T-helper 17 cell (primary cell): ENCODE measurements around the gene ACAN. TPM values are rescaled to one million over a fixed set of nuclear protein-coding genes. Genes with fewer than 3 reads are reported as not detected.
A peak's percentile ranks its signal among the peaks of the same experiment; 100 is the strongest.

Experiments used
- ATAC-seq: fragments of 150-1000 bp; cut with Tn5 transposase; 2 replicates; pipeline ENCODE4 v1.10.0; 2021; ENCODE audit warnings: mild to moderate bottlenecking, moderate library complexity
- DNase-seq, 3 donors: peaks; one replicate each; pipeline versions ENCODE4 v3.0.0 to v3.0.0-alpha.2; 2020 to 2021
- H3K9me3 ChIP-seq: one replicate; pipeline ENCODE4 v1.7.0; 2013; ENCODE audit warnings: low read length, mild to moderate bottlenecking; ENCODE audit not compliant: control insufficient read depth, poor library complexity, severe bottlenecking
- H3K27ac Mint-ChIP-seq: one replicate; pipeline ENCODE4 v1.8.0; 2022; ENCODE audit warnings: mild to moderate bottlenecking, moderate library complexity, mixed read lengths
- H3K27me3 Mint-ChIP-seq: one replicate; pipeline ENCODE4 v1.8.0; 2022; ENCODE audit warnings: mixed read lengths
- H3K36me3 Mint-ChIP-seq: one replicate; pipeline ENCODE4 v1.8.0; 2022; ENCODE audit warnings: low read depth, mixed read lengths
- H3K4me1 Mint-ChIP-seq: one replicate; pipeline ENCODE4 v1.8.0; 2022; ENCODE audit warnings: mild to moderate bottlenecking, mixed read lengths
- H3K4me3 Mint-ChIP-seq: one replicate; pipeline ENCODE4 v1.8.0; 2022; ENCODE audit warnings: mild to moderate bottlenecking, moderate library complexity, mixed read lengths
- total RNA-seq, 4 donors: library from RNA in 2 of 4; stranded (reverse) in 2 of 4; gene quantifications; one replicate each; pipeline ENCODE4 v1.2.3 and lab custom pipeline; 2022 to 2026

ACAN gene
- total RNA-seq, 2 donors from 2014 or later, result not detected

DNA sequence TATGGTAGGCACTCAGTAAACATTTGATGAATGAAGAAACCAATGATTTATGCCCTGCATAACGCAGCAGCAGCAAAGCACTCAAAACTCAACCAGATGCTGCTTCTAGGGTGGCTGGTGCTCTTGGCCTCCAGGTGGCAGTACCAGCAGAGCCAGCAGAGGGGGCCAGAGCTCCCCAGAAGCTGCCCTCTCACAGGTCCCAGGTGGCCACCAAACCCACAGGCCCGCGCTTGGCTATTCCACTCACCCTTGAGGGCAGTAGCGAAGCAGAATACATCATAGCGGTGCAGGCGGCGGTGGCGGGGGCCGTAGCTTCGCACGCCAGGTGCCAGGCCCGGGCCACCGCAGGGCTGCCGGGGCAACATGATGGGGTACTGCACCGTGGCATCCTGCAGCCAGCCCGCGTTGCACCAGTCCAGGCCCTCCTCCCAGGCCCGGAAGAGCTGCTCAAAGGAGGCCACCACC, 75.5 kb downstream of the ACAN start:
- Mint-ChIP-seq H3K4me1 (peaks cover 8% of the 10 kb centered on the region), H3K27me3 (no peaks in the 10 kb centered on the region), H3K27ac (no peak overlapping the region), H3K4me3 (no peak overlapping the region), H3K36me3 (peaks cover 7% of the 10 kb centered on the region)
- no peaks in the 10 kb centered on the region for H3K9me3 ChIP-seq
- ATAC-seq, result peak; percentile 61
- peak in 1 of 3 donors; percentile 15 for DNase-seq

DNA sequence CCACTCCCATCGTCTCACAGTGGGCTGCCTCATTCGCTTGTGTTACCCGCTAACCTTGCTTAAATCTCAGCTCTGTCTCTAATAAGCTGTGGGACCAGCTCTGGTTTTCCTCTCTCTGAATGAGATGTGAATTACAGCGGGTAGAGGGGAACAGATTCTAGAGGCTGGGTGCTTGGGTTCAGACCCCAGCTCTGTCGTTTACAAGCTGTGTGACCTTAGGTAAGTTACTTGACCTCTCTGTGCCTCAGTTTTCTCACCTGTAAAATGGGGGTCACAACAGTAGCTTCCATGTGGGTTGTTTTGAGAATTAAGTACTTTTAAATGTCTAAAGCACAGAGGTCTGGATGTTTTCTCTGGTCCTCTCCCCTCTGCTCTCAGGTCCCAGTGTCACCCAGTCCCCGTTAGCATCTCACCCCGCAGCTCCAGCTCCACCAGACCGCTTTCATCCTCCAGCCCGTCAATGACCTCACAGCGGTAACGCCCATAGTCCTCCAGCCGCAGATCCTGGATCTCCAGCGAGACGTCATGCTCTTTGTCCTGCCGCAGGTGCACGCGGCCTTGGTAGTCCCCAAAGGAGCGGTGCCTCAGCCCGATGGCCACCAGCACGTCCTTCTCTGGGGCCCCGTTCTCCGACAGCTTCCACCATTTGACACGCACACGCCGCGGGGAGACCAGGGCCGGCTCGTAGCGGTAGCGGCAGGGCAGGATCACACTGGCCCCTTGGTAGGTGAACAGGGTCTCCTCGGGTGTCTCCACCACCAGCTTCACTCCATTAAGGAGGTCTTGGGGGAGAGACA, 77.9 kb downstream of the ACAN start:
- DNase-seq (no peak), ATAC-seq (no peak)
- no peak overlapping the region for H3K4me3 Mint-ChIP-seq
- H3K9me3 ChIP-seq, result no peaks in the 10 kb centered on the region
- H3K36me3 Mint-ChIP-seq, result peaks cover 9% of the 10 kb centered on the region
- peak overlapping the region; percentile 72 for H3K27ac Mint-ChIP-seq
- peaks cover 10% of the 10 kb centered on the region for H3K4me1 Mint-ChIP-seq
- no peaks in the 10 kb centered on the region for H3K27me3 Mint-ChIP-seq

DNA sequence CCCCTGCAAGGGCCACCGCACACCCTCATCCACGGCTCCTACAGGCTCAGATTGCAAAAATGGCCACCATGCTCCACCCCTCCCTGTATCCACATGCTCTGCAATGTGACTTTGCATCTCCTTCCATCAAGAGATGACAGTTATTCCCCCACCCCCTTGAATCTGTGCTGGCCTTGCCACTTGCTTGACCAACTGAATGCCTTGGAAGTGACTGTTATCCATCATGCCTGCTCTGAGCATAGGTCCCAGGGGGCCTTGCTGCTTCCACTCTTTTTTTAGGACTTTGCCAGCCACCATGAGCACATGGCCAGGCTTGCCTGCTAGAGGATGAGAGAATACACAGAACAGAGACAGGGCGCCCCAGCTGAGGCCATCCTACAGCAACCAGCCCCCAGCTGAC, 78.5 kb downstream of the ACAN start:
- DNase-seq (no peak), ATAC-seq (no peak)
- H3K36me3 Mint-ChIP-seq, result peaks cover 9% of the 10 kb centered on the region
- peaks cover 10% of the 10 kb centered on the region for H3K4me1 Mint-ChIP-seq
- H3K27me3 Mint-ChIP-seq, result no peaks in the 10 kb centered on the region
- peak overlapping the region; percentile 72 for H3K27ac Mint-ChIP-seq
- H3K4me3 Mint-ChIP-seq, result no peak overlapping the region
- H3K9me3 ChIP-seq, result no peaks in the 10 kb centered on the region

DNA sequence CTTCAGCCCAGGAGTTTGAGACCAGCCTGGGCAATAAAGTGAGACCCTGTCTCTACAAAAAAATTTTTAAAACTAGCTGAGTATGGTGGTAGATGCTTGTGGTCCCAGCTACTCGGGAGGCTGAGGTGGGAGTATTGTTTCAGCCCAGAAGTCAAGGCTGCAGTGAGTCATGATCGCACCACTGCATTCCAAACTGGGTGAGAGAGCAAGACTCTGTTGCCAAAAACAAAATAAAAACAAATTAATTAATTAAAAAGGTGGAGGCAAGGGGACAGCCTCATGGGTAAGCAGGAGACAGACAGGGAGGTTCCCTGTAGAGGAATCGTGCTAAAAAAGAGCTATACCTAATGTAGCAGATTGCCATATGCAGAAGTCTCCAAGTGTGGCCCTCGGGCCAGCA, 79.5 kb downstream of the ACAN start:
- Mint-ChIP-seq H3K4me3 (no peak overlapping the region), H3K27ac (no peak overlapping the region), H3K27me3 (no peaks in the 10 kb centered on the region), H3K4me1 (peaks cover 8% of the 10 kb centered on the region), H3K36me3 (peaks cover 9% of the 10 kb centered on the region)
- no peak for ATAC-seq
- H3K9me3 ChIP-seq, result no peaks in the 10 kb centered on the region
- no peak for DNase-seq

DNA sequence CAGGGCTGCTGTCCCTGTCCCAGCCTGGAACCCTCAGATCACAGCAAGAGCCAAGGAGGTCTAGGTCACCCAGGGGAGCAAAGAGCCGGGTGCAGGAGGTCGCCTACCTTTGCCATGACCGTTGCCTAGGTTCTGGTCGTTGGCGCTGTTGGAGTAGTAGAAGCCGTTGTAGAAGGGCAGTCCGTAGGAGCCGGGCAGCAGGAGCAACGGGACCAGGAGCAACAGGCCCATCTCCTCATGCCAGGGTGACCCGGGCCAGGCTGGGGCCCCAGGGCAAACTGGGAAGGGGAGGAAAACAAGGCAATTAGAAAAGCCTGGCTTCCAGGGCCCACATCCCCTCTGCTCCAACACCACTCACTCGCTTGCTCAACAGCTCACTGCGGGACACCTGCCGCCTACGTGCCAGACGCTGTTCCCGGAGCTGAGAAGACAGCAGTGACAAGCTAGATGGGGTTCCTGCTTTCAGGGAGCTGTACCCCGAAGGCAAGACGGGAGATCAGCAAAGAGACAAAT, 83.9 kb downstream of the ACAN start:
- Mint-ChIP-seq H3K4me1 (peaks cover 9% of the 10 kb centered on the region), H3K27ac (no peak overlapping the region), H3K36me3 (peaks cover 4% of the 10 kb centered on the region), H3K27me3 (no peaks in the 10 kb centered on the region), H3K4me3 (no peak overlapping the region)
- ATAC-seq (no peak), DNase-seq (no peak)
- no peaks in the 10 kb centered on the region for H3K9me3 ChIP-seq

DNA sequence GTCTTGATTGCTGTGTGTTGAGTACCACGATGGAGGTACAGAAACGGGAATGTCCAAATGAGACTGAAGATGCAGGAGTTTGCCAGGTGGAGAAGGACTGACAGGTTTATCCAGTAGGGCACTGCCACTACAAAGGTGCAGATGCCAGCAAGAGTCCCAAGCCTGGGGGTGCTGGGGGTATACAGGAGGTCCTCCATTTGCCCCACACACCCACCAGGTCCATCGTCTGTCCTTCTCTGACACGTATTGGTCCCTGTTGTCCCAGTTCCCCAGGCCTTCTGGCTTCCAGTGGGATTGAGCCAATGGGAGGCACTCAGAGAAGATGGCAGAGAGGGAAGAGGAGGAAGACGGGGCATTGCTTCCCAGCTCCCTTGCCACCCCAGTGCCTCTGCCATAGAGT, 85.5 kb downstream of the ACAN start:
- no peaks in the 10 kb centered on the region for H3K9me3 ChIP-seq
- Mint-ChIP-seq H3K36me3 (peaks cover 4% of the 10 kb centered on the region), H3K27me3 (no peaks in the 10 kb centered on the region), H3K27ac (peak overlapping the region; percentile 32), H3K4me3 (no peak overlapping the region), H3K4me1 (peaks cover 9% of the 10 kb centered on the region)
- ATAC-seq, result no peak
- DNase-seq, result no peak

DNA sequence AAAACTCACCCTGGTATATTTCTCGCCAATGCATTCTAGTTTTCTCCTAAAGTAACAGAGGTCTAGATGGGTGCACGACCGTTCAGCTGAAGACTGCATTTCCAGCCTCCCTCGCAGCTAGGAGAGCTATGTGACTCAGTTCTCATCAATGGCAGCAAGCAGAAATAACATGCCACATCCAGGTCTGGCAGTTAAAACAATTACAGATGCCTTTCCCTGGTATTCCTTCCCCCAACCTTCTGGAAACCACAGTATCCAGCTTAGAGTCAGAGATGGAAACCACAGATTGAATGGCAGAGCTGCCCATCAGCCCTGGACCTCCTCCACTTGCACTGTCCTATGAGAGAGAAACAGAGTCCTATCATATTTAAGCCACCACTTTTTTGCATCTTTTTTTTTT, 87.3 kb downstream of the ACAN start:
- Mint-ChIP-seq H3K36me3 (no peaks in the 10 kb centered on the region), H3K27ac (no peak overlapping the region), H3K27me3 (no peaks in the 10 kb centered on the region), H3K4me3 (no peak overlapping the region), H3K4me1 (peaks cover 9% of the 10 kb centered on the region)
- DNase-seq (no peak), ATAC-seq (no peak)
- H3K9me3 ChIP-seq, result no peaks in the 10 kb centered on the region

DNA sequence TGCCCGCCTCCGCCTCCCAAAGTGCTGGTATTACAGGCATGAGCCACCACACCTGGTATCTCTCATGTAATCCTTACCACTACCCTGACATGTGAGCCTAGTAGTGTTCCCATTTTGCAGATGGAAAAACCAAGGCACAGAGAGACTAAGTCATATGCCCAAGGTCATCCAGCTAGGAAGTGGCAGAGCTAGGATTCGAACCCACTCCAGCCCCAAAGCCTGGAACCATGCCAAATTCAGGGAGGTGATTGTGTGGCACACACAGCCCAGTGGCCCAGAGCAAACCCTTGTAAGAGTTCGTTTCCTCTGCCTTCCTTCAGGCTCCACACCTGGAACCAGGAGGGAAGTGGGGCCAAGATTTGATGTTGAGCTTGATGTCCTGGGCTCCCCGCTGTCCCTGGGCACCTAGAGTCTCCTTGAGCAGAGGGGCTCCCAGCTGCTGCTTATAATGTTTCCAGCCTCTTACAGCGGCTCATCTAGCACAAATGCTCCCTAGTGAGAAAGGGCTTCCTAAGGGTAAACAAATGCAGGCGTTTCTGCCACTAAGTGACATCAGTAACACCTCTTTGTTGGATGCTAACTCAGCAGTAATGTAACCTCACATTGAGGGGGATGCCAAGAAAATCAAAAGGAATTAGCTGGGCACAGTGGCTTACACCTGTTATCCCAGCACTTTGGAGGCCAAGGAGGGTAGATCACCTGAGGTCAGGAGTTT, 88.5 kb downstream of the ACAN start:
- H3K27me3 Mint-ChIP-seq, result no peaks in the 10 kb centered on the region
- DNase-seq (no peak), ATAC-seq (no peak)
- peaks cover 17% of the 10 kb centered on the region for H3K4me1 Mint-ChIP-seq
- no peaks in the 10 kb centered on the region for H3K36me3 Mint-ChIP-seq
- H3K4me3 Mint-ChIP-seq, result no peak overlapping the region
- peak overlapping the region; percentile 39 for H3K27ac Mint-ChIP-seq
- no peaks in the 10 kb centered on the region for H3K9me3 ChIP-seq

DNA sequence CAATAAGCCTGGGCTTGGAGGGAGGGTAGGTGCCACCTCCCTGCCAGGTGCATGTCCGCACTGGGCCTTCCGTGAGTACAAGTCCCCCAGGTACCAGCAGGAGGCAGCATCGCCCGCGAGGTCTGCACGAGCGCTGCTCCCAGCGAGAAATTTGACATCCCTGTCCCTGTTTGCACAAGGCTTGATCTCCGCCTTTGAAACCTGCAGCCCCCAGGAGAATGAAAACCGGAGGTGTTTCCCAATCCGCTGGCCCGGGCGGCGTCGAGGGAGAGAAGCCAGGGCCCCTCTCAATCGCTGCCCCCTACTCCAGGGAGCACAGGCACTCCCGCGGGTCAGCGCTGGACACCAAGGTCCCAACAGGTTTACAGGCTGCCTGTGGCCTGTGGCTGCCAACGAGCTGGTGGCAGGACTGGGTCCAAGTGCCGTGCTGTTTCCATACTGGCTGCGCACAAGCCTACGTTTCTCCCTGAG, 91.1 kb downstream of the ACAN start:
- peak; percentile 80 for ATAC-seq
- Mint-ChIP-seq H3K4me3 (peak overlapping the region; percentile 93), H3K36me3 (no peaks in the 10 kb centered on the region), H3K27ac (peak overlapping the region; percentile 59), H3K27me3 (no peaks in the 10 kb centered on the region), H3K4me1 (peaks cover 28% of the 10 kb centered on the region)
- no peaks in the 10 kb centered on the region for H3K9me3 ChIP-seq
- peak; percentile 72 to 86 (median 76) for DNase-seq

DNA sequence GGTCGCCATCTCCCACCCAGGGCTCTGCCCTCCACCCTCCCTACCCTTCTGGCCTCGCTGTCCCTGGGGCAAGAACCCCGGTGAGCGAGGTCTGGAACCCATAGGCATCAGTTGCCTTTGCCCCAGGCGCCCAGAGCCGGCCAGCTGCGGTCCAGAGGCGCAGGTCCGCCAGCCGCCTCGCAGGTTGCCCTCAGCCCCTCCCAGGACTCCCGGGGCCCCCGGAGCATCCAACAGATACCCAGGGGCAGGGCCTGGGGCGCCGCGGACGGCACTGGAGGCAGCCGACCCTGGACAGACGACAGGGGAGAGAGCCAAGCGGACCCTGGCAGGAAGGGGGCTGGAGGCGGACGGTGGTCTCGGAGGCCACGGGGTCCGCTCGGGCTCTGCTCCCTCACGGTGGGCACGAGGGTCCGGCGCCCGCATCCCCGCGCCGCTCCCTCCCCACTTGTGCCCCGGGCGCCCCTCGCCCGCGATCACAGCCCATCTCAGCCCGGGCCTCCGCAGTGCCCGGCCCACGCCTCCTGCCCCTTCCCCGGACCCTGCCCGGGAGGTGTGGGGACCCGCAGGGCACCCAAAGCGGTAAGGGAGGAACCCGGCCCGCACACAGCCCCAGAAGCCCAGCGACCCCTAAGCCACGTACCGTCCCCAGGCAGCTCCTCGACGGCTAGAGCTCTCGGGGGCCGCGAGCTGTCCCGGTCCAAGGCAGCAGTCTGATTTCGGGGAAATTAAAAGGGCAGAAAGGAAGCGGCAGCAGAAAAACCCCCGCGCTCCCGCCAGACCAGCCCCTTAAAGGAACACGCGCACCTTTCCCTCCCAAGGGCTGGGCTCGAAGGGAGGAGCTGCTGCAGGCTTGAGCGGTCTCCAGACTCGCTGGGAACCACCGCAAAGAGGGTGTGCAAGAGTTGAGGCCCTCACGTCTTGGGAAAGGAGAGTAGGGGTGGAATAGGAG, 91.9 kb downstream of the ACAN start, which contains the start of gene HAPLN3:
Gene HAPLN3 (minus strand): TSS at position 726 of the 949 bp plus-strand sequence. CDS start 8,246 bp downstream, outside the sequence.
- no peaks in the 10 kb centered on the region for H3K36me3 Mint-ChIP-seq
- H3K27ac Mint-ChIP-seq, result peak within 1 kb of the TSS; percentile 100
- H3K4me1 Mint-ChIP-seq, result peaks cover 24% of the 10 kb centered on the region
- ATAC-seq (peak; percentile 63), DNase-seq (peak; percentile 24 to 46 (median 46))
- peak within 1 kb of the TSS; percentile 93 for H3K4me3 Mint-ChIP-seq
- H3K27me3 Mint-ChIP-seq, result no peaks in the 10 kb centered on the region
- H3K9me3 ChIP-seq, result no peaks in the 10 kb centered on the region

DNA sequence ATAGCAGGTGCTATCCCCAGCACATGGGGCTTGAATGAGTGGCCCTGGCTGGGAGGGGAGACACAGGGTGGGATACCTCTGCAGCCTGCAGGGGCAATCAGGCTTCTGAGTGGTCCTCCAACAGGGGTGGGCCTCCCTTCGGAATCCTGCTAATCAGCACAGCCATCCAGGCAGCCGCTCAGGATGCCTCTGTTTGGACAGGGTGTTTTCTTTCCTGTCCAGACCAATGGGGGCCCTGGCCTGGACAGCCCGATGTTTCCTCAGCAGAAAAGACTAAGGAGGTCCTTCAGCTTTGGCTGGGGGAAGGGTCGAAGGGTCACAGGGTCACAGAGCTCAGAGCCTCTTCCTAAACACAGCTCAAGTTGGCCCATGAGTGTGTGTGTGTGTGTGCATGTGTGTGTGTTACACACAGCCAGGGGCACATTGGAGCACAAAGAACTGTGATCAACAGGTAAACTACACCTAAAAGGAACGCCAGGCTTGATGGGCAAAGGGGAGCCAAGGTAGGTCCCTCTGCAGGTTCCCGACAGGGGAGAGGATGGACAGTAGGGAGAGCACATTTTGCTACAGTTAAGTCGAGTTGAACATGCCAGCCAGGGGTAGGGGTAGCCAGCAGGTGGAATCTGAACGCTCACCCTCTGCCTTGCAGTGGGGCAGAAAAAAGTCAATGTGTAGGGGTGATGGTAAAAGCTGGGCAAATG, 93.2 kb downstream of the ACAN start:
- peak overlapping the region; percentile 85 for H3K4me3 Mint-ChIP-seq
- H3K36me3 Mint-ChIP-seq, result peaks cover 7% of the 10 kb centered on the region
- H3K4me1 Mint-ChIP-seq, result peaks cover 31% of the 10 kb centered on the region
- H3K27ac Mint-ChIP-seq, result peak overlapping the region; percentile 100
- no peaks in the 10 kb centered on the region for H3K9me3 ChIP-seq
- ATAC-seq, result no peak
- DNase-seq, result no peak
- no peaks in the 10 kb centered on the region for H3K27me3 Mint-ChIP-seq

DNA sequence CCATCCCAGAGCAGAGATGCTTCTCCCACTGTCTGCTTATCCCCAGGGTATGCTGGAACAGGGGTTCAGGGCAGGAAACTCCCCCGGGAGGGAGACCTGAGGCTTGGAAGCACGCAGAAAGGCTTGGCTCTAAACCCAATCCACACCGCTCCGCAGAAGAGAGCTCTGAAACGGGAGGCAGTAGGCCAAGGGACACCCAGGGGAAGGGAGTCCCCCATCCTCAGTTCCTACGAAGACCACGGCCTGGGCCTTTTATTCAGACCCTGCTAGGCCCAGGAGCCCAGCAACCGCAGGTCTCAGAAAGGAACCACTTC, 93.9 kb downstream of the ACAN start:
- no peak for ATAC-seq
- H3K9me3 ChIP-seq, result no peaks in the 10 kb centered on the region
- no peak for DNase-seq
- H3K27ac Mint-ChIP-seq, result peak overlapping the region; percentile 100
- peaks cover 33% of the 10 kb centered on the region for H3K4me1 Mint-ChIP-seq
- peaks cover 7% of the 10 kb centered on the region for H3K36me3 Mint-ChIP-seq
- no peak overlapping the region for H3K4me3 Mint-ChIP-seq
- H3K27me3 Mint-ChIP-seq, result no peaks in the 10 kb centered on the region
